Fibroblast of villous mesenchyme (primary cell): Measurements from ENCODE around the gene ARHGEF17. TPM values are rescaled to one million over a fixed set of nuclear protein-coding genes. Genes with fewer than 3 reads are reported as not detected.
A peak's percentile ranks its signal among the peaks of the same experiment; 100 is the strongest.

Experiments
- DNase-seq: peaks from one replicate; pipeline ENCODE4 v3.0.0-alpha.2; 2010; ENCODE audit warnings: low read depth
- H3K4me3 ChIP-seq: 2 replicates; pipeline ENCODE4 v1.5.1; 2011; ENCODE audit warnings: low read depth, mild to moderate bottlenecking, low read length
- CTCF ChIP-seq: IDR thresholded peaks from 2 replicates; pipeline ENCODE4 v1.5.1; 2012; ENCODE audit warnings: low read depth, mild to moderate bottlenecking, low read length; ENCODE audit not compliant: insufficient read depth
- total RNA-seq: library from RNA; depleted of rRNA; stranded (reverse); fragments of >200 nt; gene quantifications from 2 replicates; pipeline ENCODE4 v1.2.3, GENCODE V29; 2012

ARHGEF17 gene
- total RNA-seq, 1 donor = 71.2 TPM

GRCh38 chr11:73402834-73403185 lies 94.7 kb downstream of the ARHGEF17 start:
- H3K4me3 ChIP-seq = no peak overlapping the region
- no peak for DNase-seq
- no peak for TF ChIP-seq CTCF

- no peak for DNase-seq
- H3K4me3 ChIP-seq = no peak overlapping the region
- TF ChIP-seq CTCF = no peak
These were observed 95.5 kb downstream of the ARHGEF17 start for GRCh38 chr11:73403541-73403940.

GRCh38 chr11:73404048-73404447 lies 96.0 kb downstream of the ARHGEF17 start:
- TF ChIP-seq CTCF = peak; percentile 78
- DNase-seq = peak; percentile 60
- no peak overlapping the region for H3K4me3 ChIP-seq

GRCh38 chr11:73404506-73405145 lies 96.5 kb downstream of the ARHGEF17 start:
- DNase-seq = no peak
- no peak overlapping the region for H3K4me3 ChIP-seq
- TF ChIP-seq CTCF = no peak

GRCh38 chr11:73405146-73405510 lies 97.1 kb downstream of the ARHGEF17 start:
- TF ChIP-seq CTCF = no peak
- no peak overlapping the region for H3K4me3 ChIP-seq
- DNase-seq = no peak

- H3K4me3 ChIP-seq = no peak overlapping the region
- DNase-seq = no peak
- no peak for TF ChIP-seq CTCF
These were observed 98.1 kb downstream of the ARHGEF17 start for GRCh38 chr11:73406131-73406530.

GRCh38 chr11:73406619-73407018 lies 98.5 kb downstream of the ARHGEF17 start:
- TF ChIP-seq CTCF = no peak
- H3K4me3 ChIP-seq = no peak overlapping the region
- DNase-seq = no peak
